ENCODE results near the gene DEFB113.
"Not testable (repeated sequence)": the region's sequence is repeated elsewhere in the genome, so short reads cannot be mapped to it uniquely, and the experiment has no call there.

Gene DEFB113

GRCh38 chr6:49944068-49944467 is 25.4 kb downstream of the DEFB113 start:
- not testable (repeated sequence) for H3K4me1 ChIP-seq (ENCODE audit: control insufficient read depth in 1 of 2, insufficient read depth in 2 of 2, low read length in 2 of 2); H3K9me3 ChIP-seq (ENCODE audit: control insufficient read depth in 1 of 2, low read length in 2 of 2); H3K4me3 ChIP-seq (ENCODE audit: low read depth in 1 of 2, low read length in 2 of 2); H3K27ac ChIP-seq (ENCODE audit: low read depth, low read length); H3K9ac ChIP-seq (ENCODE audit: low read depth in 1 of 2, low read length in 2 of 2); H3K27me3 ChIP-seq (ENCODE audit: control insufficient read depth in 1 of 2, insufficient read depth in 2 of 2, low read length in 2 of 2); H3K36me3 ChIP-seq (ENCODE audit: control insufficient read depth in 1 of 2, insufficient read depth in 2 of 2, low read length in 2 of 2)

GRCh38 chr6:49939993-49940498 is 29.4 kb downstream of the DEFB113 start:
- H3K27ac ChIP-seq (ENCODE audit: low read depth, low read length) = no peak overlapping the region

GRCh38 chr6:49937811-49938210 is 31.6 kb downstream of the DEFB113 start:
- Histone ChIP-seq H3K27me3 (ENCODE audit: control insufficient read depth in 1 of 2, insufficient read depth in 2 of 2, low read length in 2 of 2) (no peaks in the 10 kb centered on the region), H3K9ac (ENCODE audit: low read depth in 1 of 2, low read length in 2 of 2) (no peak overlapping the region), H3K27ac (ENCODE audit: low read depth, low read length) (no peak overlapping the region), H3K36me3 (ENCODE audit: control insufficient read depth in 1 of 2, insufficient read depth in 2 of 2, low read length in 2 of 2) (no peaks in the 10 kb centered on the region), H3K4me1 (ENCODE audit: control insufficient read depth in 1 of 2, insufficient read depth in 2 of 2, low read length in 2 of 2) (peaks cover 0 to 10% of the 10 kb centered on the region in 2 donors), H3K4me3 (ENCODE audit: low read depth in 1 of 2, low read length in 2 of 2) (no peak overlapping the region), H3K9me3 (ENCODE audit: control insufficient read depth in 1 of 2, low read length in 2 of 2) (no peaks in the 10 kb centered on the region)

More at GRCh38 chr6:49939993-49940498, 29.4 kb downstream of the DEFB113 start:
- no peaks in the 10 kb centered on the region for H3K36me3 ChIP-seq (ENCODE audit: control insufficient read depth in 1 of 2, insufficient read depth in 2 of 2, low read length in 2 of 2)
- no peaks in the 10 kb centered on the region for H3K27me3 ChIP-seq (ENCODE audit: control insufficient read depth in 1 of 2, insufficient read depth in 2 of 2, low read length in 2 of 2)
- peaks cover 0 to 10% of the 10 kb centered on the region in 2 donors for H3K4me1 ChIP-seq (ENCODE audit: control insufficient read depth in 1 of 2, insufficient read depth in 2 of 2, low read length in 2 of 2)
- peaks cover 0 to 3% of the 10 kb centered on the region in 2 donors for H3K9me3 ChIP-seq (ENCODE audit: control insufficient read depth in 1 of 2, low read length in 2 of 2)
- no peak overlapping the region for H3K9ac ChIP-seq (ENCODE audit: low read depth in 1 of 2, low read length in 2 of 2)
- no peak overlapping the region for H3K4me3 ChIP-seq (ENCODE audit: low read depth in 1 of 2, low read length in 2 of 2)

- Histone ChIP-seq H3K9me3 (ENCODE audit: control insufficient read depth in 1 of 2, low read length in 2 of 2) (no peaks in the 10 kb centered on the region), H3K27me3 (ENCODE audit: control insufficient read depth in 1 of 2, insufficient read depth in 2 of 2, low read length in 2 of 2) (no peaks in the 10 kb centered on the region), H3K36me3 (ENCODE audit: control insufficient read depth in 1 of 2, insufficient read depth in 2 of 2, low read length in 2 of 2) (no peaks in the 10 kb centered on the region), H3K27ac (ENCODE audit: low read depth, low read length) (no peak overlapping the region), H3K4me3 (ENCODE audit: low read depth in 1 of 2, low read length in 2 of 2) (no peak overlapping the region), H3K9ac (ENCODE audit: low read depth in 1 of 2, low read length in 2 of 2) (no peak overlapping the region), H3K4me1 (ENCODE audit: control insufficient read depth in 1 of 2, insufficient read depth in 2 of 2, low read length in 2 of 2) (peaks cover 0 to 10% of the 10 kb centered on the region in 2 donors)
Measured at GRCh38 chr6:49937017-49937416, 32.4 kb downstream of the DEFB113 start.

- Histone ChIP-seq H3K9ac (ENCODE audit: low read depth in 1 of 2, low read length in 2 of 2) (no peak overlapping the region), H3K9me3 (ENCODE audit: control insufficient read depth in 1 of 2, low read length in 2 of 2) (no peaks in the 10 kb centered on the region), H3K36me3 (ENCODE audit: control insufficient read depth in 1 of 2, insufficient read depth in 2 of 2, low read length in 2 of 2) (no peaks in the 10 kb centered on the region), H3K4me1 (ENCODE audit: control insufficient read depth in 1 of 2, insufficient read depth in 2 of 2, low read length in 2 of 2) (peaks cover 0 to 10% of the 10 kb centered on the region in 2 donors), H3K27me3 (ENCODE audit: control insufficient read depth in 1 of 2, insufficient read depth in 2 of 2, low read length in 2 of 2) (no peaks in the 10 kb centered on the region), H3K27ac (ENCODE audit: low read depth, low read length) (no peak overlapping the region), H3K4me3 (ENCODE audit: low read depth in 1 of 2, low read length in 2 of 2) (no peak overlapping the region)
Measured at GRCh38 chr6:49935387-49935786, 34.0 kb downstream of the DEFB113 start.

GRCh38 chr6:49934770-49935169 is 34.7 kb downstream of the DEFB113 start:
- Histone ChIP-seq H3K4me3 (ENCODE audit: low read depth in 1 of 2, low read length in 2 of 2) (no peak overlapping the region), H3K27me3 (ENCODE audit: control insufficient read depth in 1 of 2, insufficient read depth in 2 of 2, low read length in 2 of 2) (no peaks in the 10 kb centered on the region), H3K9ac (ENCODE audit: low read depth in 1 of 2, low read length in 2 of 2) (no peak overlapping the region), H3K36me3 (ENCODE audit: control insufficient read depth in 1 of 2, insufficient read depth in 2 of 2, low read length in 2 of 2) (no peaks in the 10 kb centered on the region), H3K27ac (ENCODE audit: low read depth, low read length) (no peak overlapping the region), H3K4me1 (ENCODE audit: control insufficient read depth in 1 of 2, insufficient read depth in 2 of 2, low read length in 2 of 2) (peaks cover 0 to 4% of the 10 kb centered on the region in 2 donors), H3K9me3 (ENCODE audit: control insufficient read depth in 1 of 2, low read length in 2 of 2) (no peaks in the 10 kb centered on the region)

- no peak overlapping the region for H3K4me3 ChIP-seq (ENCODE audit: low read depth in 1 of 2, low read length in 2 of 2)
- no peaks in the 10 kb centered on the region for H3K36me3 ChIP-seq (ENCODE audit: control insufficient read depth in 1 of 2, insufficient read depth in 2 of 2, low read length in 2 of 2)
- H3K27ac ChIP-seq (ENCODE audit: low read depth, low read length) = no peak overlapping the region
- H3K9me3 ChIP-seq (ENCODE audit: control insufficient read depth in 1 of 2, low read length in 2 of 2) = no peaks in the 10 kb centered on the region
- H3K9ac ChIP-seq (ENCODE audit: low read depth in 1 of 2, low read length in 2 of 2) = no peak overlapping the region
- H3K27me3 ChIP-seq (ENCODE audit: control insufficient read depth in 1 of 2, insufficient read depth in 2 of 2, low read length in 2 of 2) = no peaks in the 10 kb centered on the region
- no peaks in the 10 kb centered on the region for H3K4me1 ChIP-seq (ENCODE audit: control insufficient read depth in 1 of 2, insufficient read depth in 2 of 2, low read length in 2 of 2)
Measured at GRCh38 chr6:49933526-49933925, 35.9 kb downstream of the DEFB113 start.

- H3K9ac ChIP-seq (ENCODE audit: low read depth in 1 of 2, low read length in 2 of 2) = no peak overlapping the region
- no peaks in the 10 kb centered on the region for H3K4me1 ChIP-seq (ENCODE audit: control insufficient read depth in 1 of 2, insufficient read depth in 2 of 2, low read length in 2 of 2)
- no peaks in the 10 kb centered on the region for H3K36me3 ChIP-seq (ENCODE audit: control insufficient read depth in 1 of 2, insufficient read depth in 2 of 2, low read length in 2 of 2)
- H3K27ac ChIP-seq (ENCODE audit: low read depth, low read length) = no peak overlapping the region
- no peaks in the 10 kb centered on the region for H3K27me3 ChIP-seq (ENCODE audit: control insufficient read depth in 1 of 2, insufficient read depth in 2 of 2, low read length in 2 of 2)
- no peaks in the 10 kb centered on the region for H3K9me3 ChIP-seq (ENCODE audit: control insufficient read depth in 1 of 2, low read length in 2 of 2)
- H3K4me3 ChIP-seq (ENCODE audit: low read depth in 1 of 2, low read length in 2 of 2) = no peak overlapping the region
Measured at GRCh38 chr6:49929340-49929739, 40.1 kb downstream of the DEFB113 start.

GRCh38 chr6:49923826-49924225 is 45.6 kb downstream of the DEFB113 start:
- Histone ChIP-seq H3K4me3 (ENCODE audit: low read depth in 1 of 2, low read length in 2 of 2) (no peak overlapping the region), H3K27me3 (ENCODE audit: control insufficient read depth in 1 of 2, insufficient read depth in 2 of 2, low read length in 2 of 2) (no peaks in the 10 kb centered on the region), H3K36me3 (ENCODE audit: control insufficient read depth in 1 of 2, insufficient read depth in 2 of 2, low read length in 2 of 2) (no peaks in the 10 kb centered on the region), H3K4me1 (ENCODE audit: control insufficient read depth in 1 of 2, insufficient read depth in 2 of 2, low read length in 2 of 2) (no peaks in the 10 kb centered on the region), H3K9me3 (ENCODE audit: control insufficient read depth in 1 of 2, low read length in 2 of 2) (no peaks in the 10 kb centered on the region), H3K9ac (ENCODE audit: low read depth in 1 of 2, low read length in 2 of 2) (no peak overlapping the region), H3K27ac (ENCODE audit: low read depth, low read length) (no peak overlapping the region)

- Histone ChIP-seq H3K9ac (ENCODE audit: low read depth in 1 of 2, low read length in 2 of 2) (no peak overlapping the region), H3K27ac (ENCODE audit: low read depth, low read length) (no peak overlapping the region), H3K9me3 (ENCODE audit: control insufficient read depth in 1 of 2, low read length in 2 of 2) (no peaks in the 10 kb centered on the region), H3K27me3 (ENCODE audit: control insufficient read depth in 1 of 2, insufficient read depth in 2 of 2, low read length in 2 of 2) (no peaks in the 10 kb centered on the region), H3K4me1 (ENCODE audit: control insufficient read depth in 1 of 2, insufficient read depth in 2 of 2, low read length in 2 of 2) (no peaks in the 10 kb centered on the region), H3K36me3 (ENCODE audit: control insufficient read depth in 1 of 2, insufficient read depth in 2 of 2, low read length in 2 of 2) (no peaks in the 10 kb centered on the region), H3K4me3 (ENCODE audit: low read depth in 1 of 2, low read length in 2 of 2) (no peak overlapping the region)
Measured at GRCh38 chr6:49919935-49920644, 49.3 kb downstream of the DEFB113 start.

All from duodenal mucosa (tissue), 2 donors.